Heart right ventricle (tissue), 16 donors: ENCODE results near the gene FAIM2. TPM values are rescaled to one million over a fixed set of nuclear protein-coding genes. Genes with fewer than 3 reads are reported as not detected.
A peak's percentile ranks its signal among the peaks of the same experiment; 100 is the strongest.

ENCODE experiments used
- ATAC-seq, 8 donors: fragments of 200-7000 bp; cut with Tn5 transposase; one replicate each; pipeline ENCODE4 v1.9.1; 2020; ENCODE audit warnings: mild to moderate bottlenecking in 8 of 8, moderate library complexity in 8 of 8, moderate number of reproducible peaks in 1 of 8
- DNase-seq, 2 donors: peaks; one replicate each; pipeline ENCODE4 v3.0.0-alpha.2; 2020
- H3K27ac ChIP-seq, 10 donors: fragments of 200-600 bp; sonication (generic) in 2 of 10; one replicate each; pipeline versions ENCODE4 v1.5.0 to v1.8.0; 2020 to 2022; ENCODE audit warnings: mild to moderate bottlenecking in 3 of 10
- H3K27me3 ChIP-seq, 7 donors: fragments of 200-600 bp; one replicate each; pipeline ENCODE4 v1.8.0; 2021 to 2022; ENCODE audit warnings: mild to moderate bottlenecking in 2 of 7
- H3K36me3 ChIP-seq, 9 donors: fragments of 200-600 bp; sonication (generic) in 1 of 9; one replicate each; pipeline versions ENCODE4 v1.5.0 to v1.8.0; 2020 to 2022; ENCODE audit warnings: mild to moderate bottlenecking in 2 of 9
- H3K4me1 ChIP-seq, 9 donors: fragments of 200-600 bp; sonication (generic) in 1 of 9; one replicate each; pipeline versions ENCODE4 v1.5.0 to v1.8.0; 2020 to 2022; ENCODE audit warnings: mild to moderate bottlenecking in 4 of 9
- H3K4me3 ChIP-seq, 10 donors: fragments of 200-600 bp; sonication (generic) in 2 of 10; one replicate each; pipeline versions ENCODE4 v1.5.0 to v1.8.0; 2020 to 2022; ENCODE audit warnings: mild to moderate bottlenecking in 7 of 10, moderate library complexity in 2 of 10
- H3K9me3 ChIP-seq, 11 donors: fragments of 200-600 bp in 10 of 11; sonication (generic) in 2 of 11; one replicate each; pipeline versions ENCODE4 v1.5.0 to v1.8.0; 2013 to 2022; ENCODE audit warnings: mild to moderate bottlenecking in 2 of 11, control low read depth in 1 of 11, moderate library complexity in 1 of 11
- WGBS, 2 donors: extraction: QIAGEN DNeasy Blood & Tissue Kit; methylation state at CpG; one replicate each; pipeline ENCODE4 v1.1.7; 2013; ENCODE audit warnings: inconsistent platforms in 1 of 2; 5-methylcytosine and 5-hydroxymethylcytosine counted together
- intact Hi-C, 10 donors: fragments of 100-400 bp; cut with DNase I; formaldehyde crosslinking; loops; one replicate each; pipeline versions ENCODE4 v1.11.1 to v1.14.2; 2022
- polyA plus RNA-seq, 2 donors: library from polyadenylated mRNA; stranded (reverse); fragments of 200-250 nt; gene quantifications; one replicate each; pipeline ENCODE4 v1.2.3, GENCODE V29; 2013
- total RNA-seq, 10 donors: library from RNA; stranded (reverse); fragmentation: NEBNext Ultra II Directional in 3 of 10; extraction: Animal tissue kit (Norgen Biotek cat#: 25700) in 3 of 10; gene quantifications; one replicate each; pipeline versions ENCODE4 v1.2.1 to v1.2.4, GENCODE V29; 2021 to 2023
- TF ChIP-seq, protein P1 (sequence below), 9 donors: fragments of 200-600 bp; sonication (generic) in 2 of 9; IDR thresholded peaks; one replicate each; pipeline versions ENCODE4 v1.5.0 to v1.8.0; 2021 to 2022; ENCODE audit warnings: antibody characterized with exemption in 9 of 9, mild to moderate bottlenecking in 5 of 9, moderate library complexity in 1 of 9
- donor health status: Arrhythmogenic right ventricular cardiomyopathy.
- donor health status: ischemic (EF 13 %, LVEDD 7.1; RV severe dilation, severe dysfunction).
- donor health status: healthy with polysubstance abuse.
- donor health status: DM: no; HTN: yes; CAD: no.
- donor health status: DM: no; HTN: no; CAD: no.
- donor health status: ischemic (EF 25% LVEDD 6.9; RV normal size, moderate dysfunction).
- donor health status: ischemic (EF 25% LVEDD 5.7; RV mildly dilated, moderate dysfunction).
- donor health status: healthy.
- donor health status: DM: yes; HTN: yes; CAD: no.
- donor health status: Ischemic cardiomyopathy.
- donor health status: ischemic (EF 35%, LVEDD 5.7; RV mildly dilated, moderate dysfunction).
- donor health status: nonischemic (EF 11% LVEDD 7.7; RV severe dilation, severe dysfunction).
- donor health status: DM: yes; HTN: yes; CAD: no.
- donor health status: PGD.
- donor health status: ischemic (EF 29% LVEDD 5.4; RV normal size, mild dysfunction).
- donor health status: nonischemic (EF 23%, LVEDD 6.1; RV moderate dilation, normal function).

Gene FAIM2
- total and polyA plus RNA-seq, 12 donors: 1.2 to 15.0 (median 3.5) TPM

DNA sequence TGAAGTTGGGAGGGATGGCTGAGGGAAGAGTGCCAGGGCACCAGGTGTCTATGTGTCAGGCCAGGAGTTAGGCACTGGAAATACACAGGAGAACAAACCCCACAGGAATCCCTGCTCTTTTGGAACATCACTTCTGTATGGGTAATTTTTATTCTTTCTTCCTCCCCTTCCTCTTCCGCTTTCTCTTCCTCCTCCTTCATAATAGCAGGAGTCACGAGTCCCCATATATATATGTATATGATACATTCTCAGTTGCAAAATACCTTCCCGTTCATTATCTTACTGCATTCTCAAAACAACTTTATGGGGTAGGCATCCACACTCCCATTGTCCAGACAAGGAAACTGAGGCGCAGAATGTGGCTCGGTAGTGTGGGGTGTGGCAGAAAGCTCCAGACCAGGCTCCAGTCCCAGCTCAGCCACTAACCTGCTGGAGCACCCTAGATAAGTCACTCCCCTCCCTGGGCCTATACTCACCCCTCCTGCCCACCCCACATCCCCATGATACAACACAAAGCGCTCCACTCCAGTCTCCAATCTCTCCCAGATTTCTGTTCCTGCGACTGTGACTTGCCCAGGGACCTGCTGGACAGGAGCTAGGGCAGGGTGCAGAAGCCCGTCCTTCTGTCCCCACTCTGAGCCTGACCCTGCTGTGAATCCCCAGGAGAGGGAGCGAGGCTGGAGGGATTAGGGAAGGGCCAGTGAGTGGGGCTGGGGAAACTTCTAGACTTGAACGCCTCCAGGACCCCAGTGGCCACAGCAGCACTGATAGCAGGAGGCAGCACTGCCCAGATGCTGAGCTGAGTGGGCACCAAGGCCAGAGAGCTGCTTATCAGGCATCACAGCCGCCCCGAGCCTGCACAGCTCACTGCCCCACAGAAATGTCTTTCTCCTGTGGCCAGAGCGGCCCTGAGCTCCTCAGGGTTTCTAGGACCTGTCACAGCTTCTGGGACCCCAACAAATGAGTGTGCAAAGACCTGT, 45.5 kb upstream of the FAIM2 start:
- Histone ChIP-seq H3K36me3 (no peaks in the 10 kb centered on the region), H3K27ac (no peak overlapping the region), H3K4me3 (no peak overlapping the region), H3K9me3 (no peaks in the 10 kb centered on the region), H3K27me3 (peaks cover 0 to 25% (median 16%) of the 10 kb centered on the region in 7 donors), H3K4me1 (peaks cover 0 to 27% (median 10%) of the 10 kb centered on the region in 9 donors)
- DNase-seq: no peak
- WGBS, 2 donors: 84 to 88% methylated on average over 13 of the region's 13 CpGs
- no peak for ATAC-seq
- TF ChIP-seq, protein P1, sequence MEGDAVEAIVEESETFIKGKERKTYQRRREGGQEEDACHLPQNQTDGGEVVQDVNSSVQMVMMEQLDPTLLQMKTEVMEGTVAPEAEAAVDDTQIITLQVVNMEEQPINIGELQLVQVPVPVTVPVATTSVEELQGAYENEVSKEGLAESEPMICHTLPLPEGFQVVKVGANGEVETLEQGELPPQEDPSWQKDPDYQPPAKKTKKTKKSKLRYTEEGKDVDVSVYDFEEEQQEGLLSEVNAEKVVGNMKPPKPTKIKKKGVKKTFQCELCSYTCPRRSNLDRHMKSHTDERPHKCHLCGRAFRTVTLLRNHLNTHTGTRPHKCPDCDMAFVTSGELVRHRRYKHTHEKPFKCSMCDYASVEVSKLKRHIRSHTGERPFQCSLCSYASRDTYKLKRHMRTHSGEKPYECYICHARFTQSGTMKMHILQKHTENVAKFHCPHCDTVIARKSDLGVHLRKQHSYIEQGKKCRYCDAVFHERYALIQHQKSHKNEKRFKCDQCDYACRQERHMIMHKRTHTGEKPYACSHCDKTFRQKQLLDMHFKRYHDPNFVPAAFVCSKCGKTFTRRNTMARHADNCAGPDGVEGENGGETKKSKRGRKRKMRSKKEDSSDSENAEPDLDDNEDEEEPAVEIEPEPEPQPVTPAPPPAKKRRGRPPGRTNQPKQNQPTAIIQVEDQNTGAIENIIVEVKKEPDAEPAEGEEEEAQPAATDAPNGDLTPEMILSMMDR (IDR thresholded peaks at IDR 0.05): no peak
- intact Hi-C loops: loop anchor here in 6 of 10 donors (5.0 to 10.0 kb wide), 3 partner anchors 82 to 246 kb away; no protein-coding TSS in a partner anchor

- no peak for ATAC-seq
- 82% methylated on average over 7 of the region's 7 CpGs for WGBS, 2 donors
- H3K4me1 ChIP-seq: peaks cover 0 to 29% (median 10%) of the 10 kb centered on the region in 9 donors
- TF ChIP-seq, protein P1 (IDR thresholded peaks at IDR 0.05): no peak
- H3K27me3 ChIP-seq: peaks cover 0 to 13% (median 4%) of the 10 kb centered on the region in 7 donors
- intact Hi-C loops: loop anchor here in 6 of 10 donors (5.0 to 10.0 kb wide), 3 partner anchors 80 to 247 kb away; no protein-coding TSS in a partner anchor
- H3K36me3 ChIP-seq: no peaks in the 10 kb centered on the region
- no peak for DNase-seq
- no peak overlapping the region for H3K4me3 ChIP-seq
- H3K9me3 ChIP-seq: no peaks in the 10 kb centered on the region
- H3K27ac ChIP-seq: no peak overlapping the region
These were observed 44.0 kb upstream of the FAIM2 start for GRCh38 chr12:49947593-49948226.

DNA sequence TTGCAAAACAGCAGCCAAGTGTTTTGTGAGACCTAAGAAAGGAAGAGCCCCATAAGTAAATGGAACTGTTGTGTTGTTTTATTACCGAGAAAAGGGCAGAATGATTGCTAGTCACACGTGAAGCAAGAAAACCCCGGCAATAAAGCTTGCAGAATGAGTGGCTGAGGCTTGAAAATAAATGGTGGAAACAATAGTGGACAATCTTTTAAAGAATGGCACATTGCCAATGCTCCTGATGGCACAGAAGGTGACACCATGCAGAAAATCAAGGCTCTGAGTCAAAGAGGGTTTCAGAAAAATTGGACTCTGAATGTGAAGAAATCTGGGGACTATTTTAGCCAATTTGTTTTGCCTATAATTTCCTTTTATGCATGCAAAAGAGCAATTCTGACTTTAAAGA, 42.8 kb upstream of the FAIM2 start:
- intact Hi-C loops: loop anchor here in 6 of 10 donors (5.0 to 10.0 kb wide), 3 partner anchors 79 to 248 kb away; no protein-coding TSS in a partner anchor
- Histone ChIP-seq H3K9me3 (no peaks in the 10 kb centered on the region), H3K27me3 (peaks cover 0 to 12% (median 0%) of the 10 kb centered on the region in 7 donors), H3K27ac (no peak overlapping the region), H3K4me3 (no peak overlapping the region), H3K4me1 (peaks cover 0 to 26% (median 10%) of the 10 kb centered on the region in 9 donors), H3K36me3 (no peaks in the 10 kb centered on the region)
- DNase-seq: no peak
- WGBS, 2 donors: 80 to 92% methylated on average over 3 of the region's 3 CpGs
- TF ChIP-seq, protein P1 (IDR thresholded peaks at IDR 0.05): no peak
- ATAC-seq: no peak

DNA sequence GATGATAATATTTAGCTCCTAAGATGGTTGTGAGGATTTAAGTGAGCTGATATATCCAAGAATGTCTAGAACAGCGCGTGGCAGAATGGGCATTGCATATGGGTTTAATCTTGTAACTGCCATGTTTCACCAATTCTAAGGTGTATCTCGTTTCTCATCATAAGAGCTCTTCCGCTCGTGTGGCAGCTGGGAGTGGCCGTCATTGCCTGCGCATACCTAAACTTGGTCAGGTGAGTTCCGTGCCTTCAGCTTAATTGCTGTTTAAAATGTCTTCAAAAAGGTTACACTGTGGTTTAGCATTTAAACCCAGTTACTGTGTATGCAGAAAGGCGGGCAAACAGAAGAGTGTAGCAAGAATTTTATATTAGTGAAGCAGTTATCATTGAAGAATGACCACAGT, 42.4 kb upstream of the FAIM2 start:
- H3K4me1 ChIP-seq: peaks cover 0 to 26% (median 10%) of the 10 kb centered on the region in 9 donors
- H3K27me3 ChIP-seq: peaks cover 0 to 12% (median 0%) of the 10 kb centered on the region in 7 donors
- ATAC-seq: no peak
- no peaks in the 10 kb centered on the region for H3K36me3 ChIP-seq
- peak overlapping the region in 4 of 10 donors; percentile 15 to 65 (median 58) for H3K27ac ChIP-seq
- H3K4me3 ChIP-seq: no peak overlapping the region
- intact Hi-C loops: loop anchor here in 6 of 10 donors (5.0 to 10.0 kb wide), 3 partner anchors 79 to 249 kb away; no protein-coding TSS in a partner anchor
- H3K9me3 ChIP-seq: no peaks in the 10 kb centered on the region
- TF ChIP-seq, protein P1 (IDR thresholded peaks at IDR 0.05): no peak
- no peak for DNase-seq
- 90 to 93% methylated on average over 9 of the region's 9 CpGs for WGBS, 2 donors
